Dendritic cell treated with granulocyte-macrophage colony-stimulating factor and Interleukin-4, amounts not matched to agents 40 ng/mL and 50 ng/mL, for 4 days (primary cell): ENCODE data around the gene INO80.

ENCODE experiments used
- H3K27ac Mint-ChIP-seq: one replicate; pipeline ENCODE4 v1.8.0; 2022; ENCODE audit warnings: mild to moderate bottlenecking, mixed read lengths
- H3K27me3 Mint-ChIP-seq: one replicate; pipeline ENCODE4 v1.8.0; 2022; ENCODE audit warnings: mild to moderate bottlenecking, mixed read lengths
- H3K36me3 Mint-ChIP-seq: one replicate; pipeline ENCODE4 v1.8.0; 2022; ENCODE audit warnings: low read depth, mixed read lengths
- H3K4me1 Mint-ChIP-seq: one replicate; pipeline ENCODE4 v1.8.0; 2022; ENCODE audit warnings: low read depth, mixed read lengths
- H3K4me3 Mint-ChIP-seq: one replicate; pipeline ENCODE4 v1.8.0; 2022; ENCODE audit warnings: mild to moderate bottlenecking, moderate library complexity, mixed read lengths
- H3K9me3 Mint-ChIP-seq: one replicate; pipeline ENCODE4 v1.8.0; 2022; ENCODE audit warnings: mixed read lengths
- intact Hi-C: fragments of 100-400 bp; cut with micrococcal nuclease; formaldehyde crosslinking; loops from one replicate; pipeline ENCODE4 v1.15.0; 2022

Gene INO80

GRCh38 chr15:40932156-40932555, 183.9 kb downstream of the INO80 start:
- peaks cover 67% of the 10 kb centered on the region for H3K27me3 Mint-ChIP-seq

DNA sequence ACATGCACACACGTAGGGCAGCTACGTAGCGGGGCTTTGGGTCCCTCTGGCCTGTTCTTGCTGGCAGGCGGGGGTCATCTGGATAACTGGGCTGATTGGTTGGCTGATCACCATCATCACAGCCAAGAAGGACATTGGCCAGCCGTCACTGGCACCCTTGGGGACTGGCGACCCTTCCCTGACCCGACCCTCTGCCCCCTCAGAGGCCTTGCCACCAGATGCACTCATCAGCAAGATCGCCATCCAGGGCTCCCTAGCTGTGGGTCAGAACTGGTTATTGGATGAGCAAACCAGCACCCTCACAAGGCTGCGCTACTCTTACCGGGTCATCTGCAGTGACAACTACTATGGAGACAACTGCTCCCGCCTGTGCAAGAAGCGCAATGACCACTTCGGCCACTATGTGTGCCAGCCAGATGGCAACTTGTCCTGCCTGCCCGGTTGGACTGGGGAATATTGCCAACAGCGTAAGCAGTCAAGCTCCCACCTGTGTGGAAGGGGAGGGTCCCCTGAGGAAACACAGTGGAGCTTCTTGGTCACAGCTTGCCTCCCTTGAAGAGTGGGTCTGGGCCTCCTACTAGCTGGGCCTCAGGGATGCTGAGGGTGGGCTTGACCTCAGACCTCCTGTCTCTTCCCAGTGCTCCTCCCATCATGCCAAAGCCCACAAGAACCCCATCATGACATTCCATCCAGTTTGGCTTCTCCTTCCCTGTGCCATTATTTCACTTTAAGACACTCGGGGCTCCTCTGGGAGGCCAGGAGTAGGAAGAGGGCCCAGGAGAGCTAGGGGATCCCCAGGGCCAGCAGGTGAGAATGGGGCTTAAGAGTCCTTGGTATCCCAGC, 184.6 kb downstream of the INO80 start:
- H3K9me3 Mint-ChIP-seq = no peaks in the 10 kb centered on the region
- no peak overlapping the region for H3K4me3 Mint-ChIP-seq
- intact Hi-C loops = no loop called here
- H3K27ac Mint-ChIP-seq = no peak overlapping the region
- peaks cover 61% of the 10 kb centered on the region for H3K4me1 Mint-ChIP-seq
- peaks cover 73% of the 10 kb centered on the region for H3K27me3 Mint-ChIP-seq
- H3K36me3 Mint-ChIP-seq = no peaks in the 10 kb centered on the region

More at GRCh38 chr15:40932156-40932555, 183.9 kb downstream of the INO80 start:
- intact Hi-C loops = no loop called here
- H3K9me3 Mint-ChIP-seq = no peaks in the 10 kb centered on the region
- no peaks in the 10 kb centered on the region for H3K36me3 Mint-ChIP-seq
- H3K4me3 Mint-ChIP-seq = no peak overlapping the region
- H3K27ac Mint-ChIP-seq = no peak overlapping the region
- H3K4me1 Mint-ChIP-seq = peaks cover 55% of the 10 kb centered on the region

GRCh38 chr15:40930430-40931299, 185.4 kb downstream of the INO80 start:
- H3K36me3 Mint-ChIP-seq = no peaks in the 10 kb centered on the region
- H3K4me3 Mint-ChIP-seq = peak overlapping the region; percentile 69
- H3K4me1 Mint-ChIP-seq = peaks cover 69% of the 10 kb centered on the region
- no peak overlapping the region for H3K27ac Mint-ChIP-seq
- H3K27me3 Mint-ChIP-seq = peaks cover 79% of the 10 kb centered on the region
- intact Hi-C loops = no loop called here
- H3K9me3 Mint-ChIP-seq = no peaks in the 10 kb centered on the region

- intact Hi-C loops = no loop called here
- Mint-ChIP-seq H3K4me3 (peak overlapping the region; percentile 69), H3K4me1 (peaks cover 74% of the 10 kb centered on the region), H3K36me3 (no peaks in the 10 kb centered on the region), H3K9me3 (no peaks in the 10 kb centered on the region), H3K27ac (no peak overlapping the region), H3K27me3 (peaks cover 86% of the 10 kb centered on the region)
Measured at GRCh38 chr15:40929660-40930429, 186.2 kb downstream of the INO80 start.
